RPMI8226 (cell line): ENCODE measurements around the gene ZNF526.

Experiments used
- DNase-seq: peaks from one replicate; pipeline ENCODE4 v3.0.0-alpha.2; 2015

The ZNF526 gene, protein sequence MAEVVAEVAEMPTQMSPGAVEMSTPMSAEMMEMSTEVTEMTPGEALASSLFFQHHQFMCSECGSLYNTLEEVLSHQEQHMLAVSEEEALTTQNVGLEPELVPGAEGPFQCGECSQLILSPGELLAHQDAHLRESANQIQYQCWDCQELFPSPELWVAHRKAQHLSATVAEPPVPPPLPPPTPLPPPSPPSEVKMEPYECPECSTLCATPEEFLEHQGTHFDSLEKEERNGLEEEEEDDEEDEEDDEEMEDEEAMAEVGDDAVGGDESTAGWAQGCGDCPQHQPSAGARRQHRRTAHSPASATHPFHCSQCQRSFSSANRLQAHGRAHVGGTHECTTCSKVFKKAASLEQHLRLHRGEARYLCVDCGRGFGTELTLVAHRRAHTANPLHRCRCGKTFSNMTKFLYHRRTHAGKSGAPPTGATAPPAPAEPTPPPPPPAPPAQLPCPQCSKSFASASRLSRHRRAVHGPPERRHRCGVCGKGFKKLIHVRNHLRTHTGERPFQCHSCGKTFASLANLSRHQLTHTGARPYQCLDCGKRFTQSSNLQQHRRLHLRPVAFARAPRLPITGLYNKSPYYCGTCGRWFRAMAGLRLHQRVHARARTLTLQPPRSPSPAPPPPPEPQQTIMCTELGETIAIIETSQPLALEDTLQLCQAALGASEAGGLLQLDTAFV

DNA sequence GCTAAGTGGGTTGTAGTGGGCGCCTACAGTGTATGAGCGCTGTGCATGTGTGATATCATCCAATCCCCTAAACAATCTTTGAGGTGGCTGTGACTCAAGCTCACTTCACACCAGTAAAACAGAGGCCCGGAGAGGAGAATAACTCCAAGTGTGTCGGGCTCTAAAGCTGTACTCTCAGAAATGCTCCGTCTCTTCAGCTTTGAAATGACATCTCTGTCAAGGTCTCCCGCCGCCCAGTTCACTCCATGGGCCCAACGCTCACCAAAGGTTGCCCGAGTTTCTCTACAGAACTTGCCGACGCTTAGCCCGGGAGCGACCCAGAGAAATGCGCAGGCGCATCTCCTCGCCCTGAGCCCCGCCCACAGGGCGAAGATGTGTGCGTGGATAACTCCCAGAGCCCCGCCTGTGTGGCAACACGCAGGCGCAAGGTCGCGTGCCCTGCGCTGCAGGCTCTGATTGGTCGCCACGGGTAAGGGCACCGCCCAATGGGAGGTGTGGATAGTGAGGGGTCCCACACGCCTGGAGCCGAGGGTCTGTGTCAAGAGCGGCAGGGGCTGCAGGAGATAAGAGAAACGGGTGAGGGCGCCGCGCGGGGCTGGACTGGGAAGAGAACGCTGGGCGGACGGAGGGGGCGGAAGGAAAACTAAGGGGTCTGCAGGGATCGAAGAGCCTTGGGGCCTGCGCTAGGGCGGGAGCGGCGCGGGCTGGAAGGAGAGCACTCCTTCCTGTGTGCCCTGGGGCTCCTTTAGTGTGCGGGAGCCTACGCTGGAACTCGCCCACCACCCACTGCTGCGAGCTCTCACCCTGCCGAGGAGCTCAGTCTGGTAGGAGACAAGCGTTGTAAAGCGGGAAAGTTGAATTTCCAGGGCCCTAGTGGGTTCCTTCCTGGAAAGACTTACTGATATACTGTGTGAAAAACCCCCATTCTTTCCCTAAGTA is at the start of gene ZNF526:
Gene ZNF526 (plus strand): TSS at position 501 of the 939 bp plus-strand sequence. CDS start 4,092 bp downstream, outside the sequence.
- DNase-seq = peak; percentile 96

DNA sequence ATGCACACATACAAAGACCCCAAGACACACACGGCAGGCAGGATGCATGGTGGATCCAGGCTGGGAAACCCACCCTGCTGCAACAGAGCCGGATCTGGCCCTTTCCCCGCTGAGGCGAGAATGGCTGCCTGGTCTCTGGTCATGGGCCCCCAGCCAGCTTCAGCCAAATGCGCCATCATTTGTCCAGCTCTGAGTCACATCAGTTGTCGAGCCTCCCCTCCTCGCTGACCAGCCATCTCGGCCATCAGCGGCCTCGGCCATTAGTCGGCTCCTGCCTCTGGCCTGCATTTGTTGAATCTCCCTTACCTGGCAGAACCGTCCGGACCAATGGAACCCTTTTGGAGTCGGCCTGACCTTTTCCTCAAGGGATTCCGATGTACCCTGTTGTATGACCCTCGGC is 49.4 kb upstream of the ZNF526 start:
- DNase-seq = no peak

DNA sequence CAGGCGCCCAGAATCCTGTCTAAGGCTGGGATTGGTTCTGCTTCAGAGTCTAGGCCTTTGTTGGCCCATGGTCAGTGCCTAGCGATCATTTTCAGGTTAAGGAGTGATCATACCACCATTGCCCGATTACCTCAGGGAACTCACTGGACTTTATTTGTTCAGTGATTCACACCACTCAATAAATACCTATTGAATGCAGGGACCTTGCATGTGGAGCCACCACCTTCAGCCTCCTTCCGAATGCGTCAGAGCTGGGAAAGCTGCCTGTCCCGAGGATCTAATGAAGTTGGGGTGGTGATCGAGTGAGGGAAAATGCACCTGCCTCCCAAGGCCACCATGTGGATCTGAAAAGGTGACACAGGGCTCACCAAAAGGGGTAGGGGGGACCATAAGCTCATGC is 47.9 kb upstream of the ZNF526 start:
- DNase-seq = no peak

DNA sequence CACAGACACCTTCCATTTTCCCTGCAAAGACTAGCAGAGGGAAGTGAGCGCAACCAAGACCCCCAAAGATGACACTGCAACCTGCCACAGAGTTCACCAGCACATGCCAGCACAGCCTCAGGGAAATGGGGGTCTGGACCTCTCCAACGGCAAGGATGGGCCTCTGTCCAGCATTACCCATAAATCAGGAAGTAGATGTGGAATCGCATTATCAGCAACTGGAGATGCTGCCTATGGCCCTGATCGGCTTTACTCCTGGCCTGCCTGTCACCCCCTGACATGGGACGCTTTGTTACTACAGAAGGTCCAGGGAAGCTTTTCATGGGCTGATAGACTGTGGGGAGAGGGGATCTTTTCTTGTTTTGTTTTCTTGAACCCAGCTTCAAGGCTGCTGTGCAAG is 46.4 kb upstream of the ZNF526 start:
- no peak for DNase-seq

DNA sequence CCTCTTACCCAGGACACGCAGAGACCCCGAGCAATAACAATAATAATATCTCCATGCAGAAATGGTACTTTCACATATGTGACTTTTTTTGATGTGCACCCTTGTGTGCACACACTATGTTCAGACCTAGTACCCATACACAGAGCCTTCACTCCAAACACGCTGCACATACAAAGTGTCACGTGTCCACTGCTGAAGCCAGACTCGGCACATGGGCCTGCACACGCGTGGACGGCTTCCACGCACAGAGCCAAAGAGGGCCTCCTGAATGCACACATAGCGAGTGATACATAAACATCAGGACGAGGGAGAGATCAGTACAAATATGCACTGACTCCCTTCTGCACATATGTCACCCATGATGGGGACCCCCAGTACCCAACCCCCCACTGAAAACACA is 45.9 kb upstream of the ZNF526 start:
- DNase-seq = no peak

DNA sequence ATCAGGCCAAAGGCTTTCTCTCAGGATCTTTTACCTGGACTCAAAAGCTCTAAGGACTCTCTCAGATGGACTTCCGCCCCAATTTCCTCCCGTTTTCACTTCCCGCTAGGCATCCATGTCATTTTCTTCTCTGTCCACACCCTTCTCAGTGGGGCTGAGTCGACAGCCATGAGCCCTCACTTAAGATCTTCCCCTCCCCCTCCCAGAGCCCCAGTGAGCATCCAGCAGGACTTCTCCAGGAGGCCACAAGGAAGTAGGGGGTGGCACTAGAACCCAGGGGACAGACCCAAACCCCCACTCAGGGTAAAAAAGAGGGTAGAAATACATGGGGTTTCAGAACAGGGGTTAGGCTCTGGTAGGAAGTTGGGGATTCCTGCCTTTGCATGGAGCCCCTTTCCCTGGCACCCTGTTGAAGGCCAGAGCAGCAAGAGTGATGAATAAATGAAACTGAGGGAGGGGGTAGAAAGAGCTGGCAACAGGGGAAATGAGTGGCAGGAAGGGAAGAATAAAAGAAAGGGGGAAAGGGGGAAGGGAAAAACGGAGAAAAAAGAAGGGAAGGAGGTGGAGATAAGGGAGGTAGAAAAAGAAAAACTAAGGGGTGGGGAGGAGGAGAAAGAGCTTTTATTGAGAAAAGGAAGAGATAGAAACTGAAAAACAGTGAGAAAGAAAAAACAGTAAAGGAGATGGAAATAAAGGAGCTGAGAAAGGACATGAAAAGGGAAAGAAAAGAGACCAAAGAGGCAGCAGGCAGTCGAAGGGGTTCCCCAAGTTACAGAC is 45.0 kb upstream of the ZNF526 start:
- no peak for DNase-seq

DNA sequence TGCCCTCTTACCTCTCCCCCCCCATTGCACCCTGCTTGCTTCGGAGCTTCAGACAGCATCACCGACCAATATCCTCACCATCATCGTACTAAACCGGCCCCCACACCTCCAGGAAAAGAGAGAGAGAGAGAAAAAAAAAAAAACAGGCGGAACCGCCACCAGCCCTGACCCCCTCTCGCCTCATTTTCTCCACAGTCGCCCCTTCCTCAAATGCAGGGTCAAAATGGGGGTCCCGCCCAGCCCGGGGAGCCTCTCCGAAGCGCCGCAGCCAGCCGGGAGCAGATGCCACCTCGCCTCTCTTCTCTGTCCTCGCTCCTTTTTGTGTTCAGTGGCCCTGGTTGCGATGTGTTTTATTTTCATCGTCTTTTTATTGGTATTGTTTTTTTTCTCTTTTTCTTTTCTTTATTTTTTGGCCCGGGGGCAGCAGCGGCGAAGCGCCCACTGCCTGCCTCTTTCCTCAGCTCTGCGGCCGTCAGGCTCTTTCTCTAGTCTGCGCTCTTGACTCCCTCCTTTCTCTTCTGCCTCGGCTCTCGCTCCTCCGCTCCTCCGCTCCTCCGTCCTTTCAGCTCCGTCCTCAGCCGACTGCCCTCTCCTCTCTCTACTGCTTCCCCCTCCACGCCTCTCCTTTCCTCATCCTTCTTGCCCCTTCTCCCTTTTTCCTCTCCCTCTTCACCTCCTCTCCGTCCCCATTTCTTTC is 44.0 kb upstream of the ZNF526 start:
- DNase-seq = peak; percentile 20

DNA sequence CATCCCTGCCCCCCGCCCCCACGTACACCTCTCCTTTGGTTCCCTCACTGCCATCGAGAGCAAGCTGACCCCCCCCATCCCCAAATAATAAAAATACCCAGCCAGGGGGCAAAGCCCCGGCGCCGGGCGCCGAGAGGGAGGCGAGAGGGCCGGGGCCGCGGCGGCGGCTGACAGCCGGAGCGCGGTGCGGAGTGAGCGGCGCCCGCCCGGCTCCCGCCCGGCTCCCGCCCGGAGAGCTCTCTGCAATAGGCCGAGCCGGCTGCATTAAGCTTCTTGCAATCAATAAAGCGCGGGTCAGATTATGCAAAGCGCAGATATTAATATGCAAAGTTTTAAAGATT is 43.5 kb upstream of the ZNF526 start:
- no peak for DNase-seq

DNA sequence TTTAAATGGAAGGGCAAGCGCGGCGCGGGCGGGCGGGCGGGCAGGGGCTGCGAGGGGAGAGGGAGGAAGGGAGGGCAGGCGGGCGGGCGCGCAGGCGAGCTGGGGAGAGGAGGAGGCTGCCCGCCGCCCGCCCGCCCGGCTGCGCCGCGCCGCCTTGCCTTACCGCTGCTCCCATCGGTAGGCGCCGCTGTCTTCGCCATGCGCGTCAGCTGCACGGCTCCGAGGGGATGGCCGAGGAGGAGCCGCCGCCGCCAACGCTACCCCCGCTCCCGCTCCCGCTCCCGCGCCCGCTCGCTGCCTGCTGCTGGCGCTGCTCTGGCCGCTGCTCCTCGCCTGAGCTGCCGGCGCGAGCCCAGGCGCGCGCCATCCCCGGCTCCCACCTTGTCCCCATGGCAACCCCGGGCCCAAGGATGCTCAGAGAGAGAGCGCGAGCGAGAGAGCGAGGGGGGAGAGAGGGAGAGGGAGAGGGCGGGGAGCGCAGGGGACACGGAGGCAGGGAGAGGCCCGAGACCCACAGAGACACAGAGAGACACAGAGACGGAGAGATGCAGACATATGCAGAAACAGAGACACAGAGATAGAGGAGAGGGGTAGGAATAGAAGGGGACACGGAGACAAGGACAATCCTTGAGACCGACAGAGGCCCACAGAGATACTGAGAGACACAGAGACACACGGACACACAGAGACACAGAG is 43.0 kb upstream of the ZNF526 start:
- DNase-seq = peak; percentile 74

DNA sequence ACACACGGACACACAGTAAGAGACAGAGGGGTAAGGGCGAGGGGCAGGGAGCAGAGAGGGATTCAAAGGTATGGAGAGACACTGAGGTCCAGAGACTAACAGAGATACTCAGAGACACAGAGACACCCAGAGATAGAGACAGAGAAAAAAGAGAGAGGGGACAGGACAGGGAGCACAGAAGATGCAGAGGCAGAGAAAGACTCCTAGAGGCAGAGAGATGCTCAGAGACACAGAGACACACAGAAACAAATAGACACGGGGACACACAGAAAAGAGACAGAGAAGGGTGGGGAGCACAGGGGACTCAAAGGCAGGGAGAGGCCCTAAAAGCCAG is 42.5 kb upstream of the ZNF526 start:
- no peak for DNase-seq

DNA sequence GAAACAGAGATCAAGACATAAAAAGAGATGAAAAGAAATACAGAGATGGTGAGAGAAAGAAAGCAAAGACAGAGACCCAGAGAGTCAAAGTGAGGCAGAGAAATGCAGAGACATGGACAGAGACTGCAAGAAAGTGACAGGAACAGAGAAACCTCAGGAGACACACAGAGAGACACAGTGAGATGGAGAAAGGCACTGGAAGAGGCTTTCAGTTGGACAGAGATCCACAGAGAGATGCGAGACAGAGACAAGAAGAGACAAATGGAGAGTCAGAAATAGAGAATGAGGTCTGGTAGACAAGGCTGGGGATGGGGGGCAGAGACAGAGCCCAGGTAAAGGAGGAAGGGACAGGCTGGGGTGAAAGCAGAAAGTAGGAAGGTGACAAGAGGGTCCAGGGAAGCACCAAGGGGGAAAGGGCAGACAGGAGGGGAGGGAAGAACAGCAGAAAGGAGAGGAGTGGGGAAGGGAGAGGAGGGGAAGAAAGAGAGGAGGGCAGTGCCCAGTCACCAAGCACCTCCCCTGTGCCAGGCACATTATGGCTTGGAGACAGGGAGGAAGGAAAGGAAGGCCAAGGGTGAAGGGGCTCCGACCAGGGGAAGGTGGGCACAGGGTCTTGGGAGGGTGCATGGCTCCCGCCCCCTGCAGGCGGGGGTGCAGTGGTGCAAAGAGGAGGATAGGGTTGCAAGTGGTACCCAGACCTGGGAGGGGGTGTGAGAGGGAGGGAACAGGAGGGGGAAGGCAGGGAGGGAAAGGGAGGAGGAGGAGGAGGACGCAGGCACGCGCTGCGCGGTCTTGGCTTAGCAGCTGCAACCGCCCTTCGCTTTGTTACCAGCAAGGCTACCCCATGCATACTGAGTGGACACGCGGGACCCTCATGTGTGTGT is 41.1 kb upstream of the ZNF526 start:
- no peak for DNase-seq

DNA sequence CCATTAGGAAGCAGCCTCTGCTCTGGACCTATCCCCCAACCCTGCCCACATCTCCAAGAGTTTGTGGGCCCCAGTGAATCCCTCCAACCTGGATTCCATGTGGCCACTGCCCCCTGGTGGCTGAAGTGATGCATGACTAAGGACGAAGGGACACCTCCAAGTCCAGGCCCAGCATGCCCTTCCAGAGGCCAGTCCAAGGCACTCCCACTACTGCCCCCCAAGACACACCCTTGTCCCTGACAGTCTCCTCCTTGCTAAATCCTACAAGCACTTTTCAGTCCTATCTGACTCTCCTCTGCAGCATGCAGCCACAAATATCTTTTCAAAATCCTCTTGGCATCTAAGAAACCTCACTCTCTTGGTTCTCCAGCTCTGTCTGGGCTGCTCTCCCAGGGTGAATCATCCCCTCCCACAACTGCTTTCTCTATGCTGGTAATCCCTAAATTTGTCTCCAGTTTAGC is 35.7 kb upstream of the ZNF526 start:
- peak; percentile 63 for DNase-seq

DNA sequence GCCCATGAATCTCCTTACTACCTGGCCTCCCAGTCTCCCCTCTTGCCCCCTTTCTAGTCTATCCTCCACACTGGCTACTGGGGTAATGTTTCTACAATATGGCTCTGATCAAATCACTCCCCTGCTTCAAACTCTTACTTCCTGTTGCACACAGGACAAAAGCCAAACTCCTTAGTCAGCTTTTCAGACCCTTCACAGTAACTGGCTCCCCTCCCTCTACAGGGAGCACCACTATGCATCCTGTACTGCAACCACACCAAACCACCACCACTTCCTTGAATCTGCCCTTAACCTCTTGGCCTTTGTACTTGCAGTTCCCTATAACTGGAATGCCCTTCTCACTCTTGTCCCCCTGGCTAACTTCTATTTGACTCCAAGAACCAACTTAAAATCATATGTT is 34.8 kb upstream of the ZNF526 start:
- DNase-seq = peak; percentile 78

DNA sequence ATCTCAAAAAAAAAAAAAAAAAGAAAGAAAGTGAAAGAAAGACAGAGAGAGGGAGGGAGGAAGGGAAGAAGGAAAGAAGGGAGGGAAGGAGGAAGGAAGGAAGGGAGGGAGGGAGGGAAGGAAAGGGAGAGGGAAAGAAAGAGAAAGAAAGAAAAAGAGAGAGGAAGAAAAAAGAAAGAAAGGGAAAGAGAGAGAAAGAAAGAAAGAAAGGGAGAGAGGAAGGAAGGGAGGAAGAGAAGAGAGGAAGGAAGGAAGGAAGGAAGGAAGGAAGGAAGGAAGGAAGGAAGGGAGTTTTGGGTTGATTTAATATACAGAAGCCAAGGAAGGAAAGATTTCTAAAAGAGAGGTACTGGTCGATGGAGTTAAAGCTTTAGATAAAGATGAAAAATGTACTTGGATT is 31.4 kb upstream of the ZNF526 start:
- DNase-seq = no peak

DNA sequence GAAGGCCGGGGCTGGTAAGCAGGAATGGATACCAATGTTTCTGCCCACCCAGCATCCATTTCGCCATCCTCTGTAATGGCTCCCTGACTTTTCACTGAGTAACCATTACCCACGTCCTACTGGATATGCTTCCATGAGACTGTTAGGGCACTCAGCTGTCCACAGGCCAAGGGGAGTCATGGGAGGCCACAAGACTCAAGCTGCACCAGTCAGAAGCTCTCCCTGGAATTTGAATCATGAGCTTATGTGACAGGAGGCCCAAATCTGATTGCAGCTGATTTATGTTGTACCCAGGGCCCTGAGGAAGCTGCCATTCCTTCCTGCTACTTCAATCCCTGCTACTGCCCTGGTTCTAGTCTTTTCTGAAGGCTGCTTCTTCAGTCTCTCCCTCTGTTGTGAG is 31.0 kb upstream of the ZNF526 start:
- DNase-seq = no peak

DNA sequence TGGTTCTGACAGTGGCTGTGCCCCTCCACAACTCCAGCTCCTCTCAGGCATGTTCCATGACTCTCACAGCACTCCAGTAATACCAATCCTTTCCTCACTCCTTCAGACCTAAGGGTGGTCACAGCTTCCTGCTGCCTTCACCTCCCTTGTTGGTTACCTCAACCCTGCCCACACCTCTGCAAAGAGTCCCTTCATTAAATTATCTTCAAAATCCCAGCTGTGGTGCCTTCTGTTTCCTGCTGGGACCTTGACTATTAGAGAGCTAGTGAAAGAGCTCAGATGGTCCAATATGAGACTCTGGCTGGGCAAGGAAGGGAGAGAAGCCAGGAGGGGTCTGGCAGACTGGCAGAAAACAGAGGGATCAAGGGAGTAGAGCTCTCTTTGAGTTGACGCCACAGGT is 28.8 kb upstream of the ZNF526 start:
- no peak for DNase-seq

DNA sequence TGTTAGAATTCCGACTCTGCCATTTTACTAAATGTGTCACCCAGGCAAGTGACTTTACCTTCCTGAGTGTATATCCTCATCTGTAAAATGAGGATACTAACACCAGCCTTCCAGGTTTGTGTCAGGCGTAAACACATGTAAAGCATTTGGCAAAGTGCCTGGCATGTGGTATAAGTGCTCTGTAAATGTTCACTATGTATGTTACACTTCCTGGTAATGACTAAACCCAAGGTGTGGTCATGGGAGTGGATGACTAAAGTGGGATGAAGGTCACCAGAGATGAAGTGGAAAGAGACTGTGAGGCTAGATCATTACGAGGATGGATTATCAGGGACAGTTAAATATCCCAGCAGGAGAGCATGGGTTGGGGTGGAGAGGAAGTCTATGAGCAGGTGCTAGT is 28.3 kb upstream of the ZNF526 start:
- DNase-seq = no peak

DNA sequence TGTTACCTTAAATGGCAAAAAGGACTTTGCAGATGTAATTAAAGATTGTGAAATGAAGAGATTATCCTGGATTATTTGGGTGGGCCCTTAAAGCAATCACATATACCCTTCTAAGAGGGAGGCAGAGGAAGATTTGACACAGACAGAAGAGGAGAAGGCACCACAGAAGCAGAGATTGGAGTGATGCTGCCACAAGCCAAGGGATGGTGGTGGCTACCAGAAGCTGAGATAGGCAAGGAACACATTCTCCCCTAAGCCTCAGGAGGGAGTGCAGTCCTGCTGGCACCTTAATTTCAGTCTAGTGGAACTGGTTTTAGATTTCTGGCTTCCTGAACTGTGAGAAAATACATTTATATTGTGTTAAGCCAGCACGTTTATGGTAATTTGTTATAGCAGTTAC is 26.8 kb upstream of the ZNF526 start:
- DNase-seq = no peak

DNA sequence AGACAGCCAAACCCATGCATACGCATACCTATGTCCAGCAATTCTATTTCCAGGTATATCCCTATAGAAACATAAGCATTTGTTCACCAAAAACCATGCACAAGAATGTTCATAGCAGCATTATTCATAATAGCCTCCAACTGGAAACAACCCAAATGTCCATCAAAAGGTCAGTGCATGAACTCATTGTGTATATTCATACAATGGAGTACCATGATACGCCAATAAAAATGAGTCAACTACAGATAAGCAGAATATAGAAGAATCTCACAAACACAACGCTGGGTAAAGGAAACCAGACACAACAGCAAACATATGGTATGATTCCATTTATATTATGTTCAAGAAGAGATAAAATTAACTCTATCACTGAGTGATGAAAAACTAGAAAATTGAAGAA is 26.4 kb upstream of the ZNF526 start:
- no peak for DNase-seq
